ENCODE data around the gene MELK. TPM values are rescaled to one million over a fixed set of nuclear protein-coding genes. Genes with fewer than 3 reads are reported as not detected.
A peak's percentile ranks its signal among the peaks of the same experiment; 100 is the strongest.

Gene MELK
- total and polyA plus RNA-seq, 10 of the 15 experiments (the other 5 are each of a cell fraction or from before 2014, with no cell fraction given): 38.7 to 80.3 (median 51.6) TPM

DNA sequence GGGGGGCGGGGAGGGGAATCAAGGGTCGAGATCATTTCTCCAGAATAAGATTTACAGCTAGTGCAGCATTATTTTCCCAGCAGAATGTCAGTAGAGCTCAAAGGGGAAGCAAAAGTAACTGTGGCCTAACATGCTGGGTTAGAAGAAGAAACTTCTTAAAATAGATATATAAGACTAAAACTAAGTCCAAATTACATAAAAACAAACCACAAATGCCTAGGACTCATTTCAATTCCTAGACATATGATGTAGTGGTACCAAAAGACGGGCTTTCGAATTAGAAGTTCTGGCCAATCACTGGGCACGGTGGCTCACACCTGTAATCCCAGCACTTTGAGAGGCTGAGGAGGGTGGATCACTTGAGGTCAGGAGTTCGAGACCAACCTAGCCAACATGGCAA, 20.8 kb upstream of the MELK start (continued):
- no peak for TF ChIP-seq FOS (IDR thresholded peaks at IDR 0.05; ENCODE audit: borderline replicate concordance, extremely low read depth, insufficient read length)
- TF ChIP-seq STAT1 (conservative IDR thresholded peaks at IDR 0.05): no peak
- TF ChIP-seq ZNF384 (IDR thresholded peaks at IDR 0.05; ENCODE audit: borderline replicate concordance, low read depth, low read length): no peak
- TF ChIP-seq, protein P1, sequence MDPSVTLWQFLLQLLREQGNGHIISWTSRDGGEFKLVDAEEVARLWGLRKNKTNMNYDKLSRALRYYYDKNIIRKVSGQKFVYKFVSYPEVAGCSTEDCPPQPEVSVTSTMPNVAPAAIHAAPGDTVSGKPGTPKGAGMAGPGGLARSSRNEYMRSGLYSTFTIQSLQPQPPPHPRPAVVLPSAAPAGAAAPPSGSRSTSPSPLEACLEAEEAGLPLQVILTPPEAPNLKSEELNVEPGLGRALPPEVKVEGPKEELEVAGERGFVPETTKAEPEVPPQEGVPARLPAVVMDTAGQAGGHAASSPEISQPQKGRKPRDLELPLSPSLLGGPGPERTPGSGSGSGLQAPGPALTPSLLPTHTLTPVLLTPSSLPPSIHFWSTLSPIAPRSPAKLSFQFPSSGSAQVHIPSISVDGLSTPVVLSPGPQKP (IDR thresholded peaks at IDR 0.05; ENCODE audit: low read depth, low read length): no peak
- TF ChIP-seq TBL1XR1 (IDR thresholded peaks at IDR 0.05; ENCODE audit: low read depth, low read length): no peak
- peak; percentile 25; the same call in 1 of the 2 replicates for TF ChIP-seq GATAD2B (conservative IDR thresholded peaks at IDR 0.05; ENCODE audit: low read depth)
- no peak for TF ChIP-seq NR2F1 (conservative IDR thresholded peaks at IDR 0.05)
- TF ChIP-seq MTA2 (IDR thresholded peaks at IDR 0.05; ENCODE audit: low read depth): peak; percentile 43; the same call in 1 of the 2 replicates
- no peak for TF ChIP-seq NR2C1 (IDR thresholded peaks at IDR 0.05)
- no peak for TF ChIP-seq SPI1 (IDR thresholded peaks at IDR 0.05; ENCODE audit: borderline replicate concordance, insufficient read depth, low read depth, low read length)
- TF ChIP-seq, protein P2, sequence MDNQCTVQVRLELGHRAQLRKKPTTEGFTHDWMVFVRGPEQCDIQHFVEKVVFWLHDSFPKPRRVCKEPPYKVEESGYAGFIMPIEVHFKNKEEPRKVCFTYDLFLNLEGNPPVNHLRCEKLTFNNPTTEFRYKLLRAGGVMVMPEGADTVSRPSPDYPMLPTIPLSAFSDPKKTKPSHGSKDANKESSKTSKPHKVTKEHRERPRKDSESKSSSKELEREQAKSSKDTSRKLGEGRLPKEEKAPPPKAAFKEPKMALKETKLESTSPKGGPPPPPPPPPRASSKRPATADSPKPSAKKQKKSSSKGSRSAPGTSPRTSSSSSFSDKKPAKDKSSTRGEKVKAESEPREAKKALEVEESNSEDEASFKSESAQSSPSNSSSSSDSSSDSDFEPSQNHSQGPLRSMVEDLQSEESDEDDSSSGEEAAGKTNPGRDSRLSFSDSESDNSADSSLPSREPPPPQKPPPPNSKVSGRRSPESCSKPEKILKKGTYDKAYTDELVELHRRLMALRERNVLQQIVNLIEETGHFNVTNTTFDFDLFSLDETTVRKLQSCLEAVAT (IDR thresholded peaks at IDR 0.05): no peak
- no peak for TF ChIP-seq ZZZ3 (IDR thresholded peaks at IDR 0.05; ENCODE audit: control insufficient read depth, insufficient read length, low read depth)
- TF ChIP-seq CBX5 (IDR thresholded peaks at IDR 0.05; ENCODE audit: low read depth): no peak
- no peak for TF ChIP-seq CHD4 (IDR thresholded peaks at IDR 0.05)
- TF ChIP-seq, protein P3, sequence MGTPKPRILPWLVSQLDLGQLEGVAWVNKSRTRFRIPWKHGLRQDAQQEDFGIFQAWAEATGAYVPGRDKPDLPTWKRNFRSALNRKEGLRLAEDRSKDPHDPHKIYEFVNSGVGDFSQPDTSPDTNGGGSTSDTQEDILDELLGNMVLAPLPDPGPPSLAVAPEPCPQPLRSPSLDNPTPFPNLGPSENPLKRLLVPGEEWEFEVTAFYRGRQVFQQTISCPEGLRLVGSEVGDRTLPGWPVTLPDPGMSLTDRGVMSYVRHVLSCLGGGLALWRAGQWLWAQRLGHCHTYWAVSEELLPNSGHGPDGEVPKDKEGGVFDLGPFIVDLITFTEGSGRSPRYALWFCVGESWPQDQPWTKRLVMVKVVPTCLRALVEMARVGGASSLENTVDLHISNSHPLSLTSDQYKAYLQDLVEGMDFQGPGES (IDR thresholded peaks at IDR 0.05): no peak
- TF ChIP-seq SMAD1 (IDR thresholded peaks at IDR 0.05; ENCODE audit: low read depth, partially characterized antibody): no peak
- TF ChIP-seq CHD2 (IDR thresholded peaks at IDR 0.05; ENCODE audit: borderline replicate concordance, low read depth, low read length): no peak
- TF ChIP-seq KAT2A (conservative IDR thresholded peaks at IDR 0.05; ENCODE audit: control insufficient read depth, low read depth, low read length): no peak
- TF ChIP-seq, protein P4, sequence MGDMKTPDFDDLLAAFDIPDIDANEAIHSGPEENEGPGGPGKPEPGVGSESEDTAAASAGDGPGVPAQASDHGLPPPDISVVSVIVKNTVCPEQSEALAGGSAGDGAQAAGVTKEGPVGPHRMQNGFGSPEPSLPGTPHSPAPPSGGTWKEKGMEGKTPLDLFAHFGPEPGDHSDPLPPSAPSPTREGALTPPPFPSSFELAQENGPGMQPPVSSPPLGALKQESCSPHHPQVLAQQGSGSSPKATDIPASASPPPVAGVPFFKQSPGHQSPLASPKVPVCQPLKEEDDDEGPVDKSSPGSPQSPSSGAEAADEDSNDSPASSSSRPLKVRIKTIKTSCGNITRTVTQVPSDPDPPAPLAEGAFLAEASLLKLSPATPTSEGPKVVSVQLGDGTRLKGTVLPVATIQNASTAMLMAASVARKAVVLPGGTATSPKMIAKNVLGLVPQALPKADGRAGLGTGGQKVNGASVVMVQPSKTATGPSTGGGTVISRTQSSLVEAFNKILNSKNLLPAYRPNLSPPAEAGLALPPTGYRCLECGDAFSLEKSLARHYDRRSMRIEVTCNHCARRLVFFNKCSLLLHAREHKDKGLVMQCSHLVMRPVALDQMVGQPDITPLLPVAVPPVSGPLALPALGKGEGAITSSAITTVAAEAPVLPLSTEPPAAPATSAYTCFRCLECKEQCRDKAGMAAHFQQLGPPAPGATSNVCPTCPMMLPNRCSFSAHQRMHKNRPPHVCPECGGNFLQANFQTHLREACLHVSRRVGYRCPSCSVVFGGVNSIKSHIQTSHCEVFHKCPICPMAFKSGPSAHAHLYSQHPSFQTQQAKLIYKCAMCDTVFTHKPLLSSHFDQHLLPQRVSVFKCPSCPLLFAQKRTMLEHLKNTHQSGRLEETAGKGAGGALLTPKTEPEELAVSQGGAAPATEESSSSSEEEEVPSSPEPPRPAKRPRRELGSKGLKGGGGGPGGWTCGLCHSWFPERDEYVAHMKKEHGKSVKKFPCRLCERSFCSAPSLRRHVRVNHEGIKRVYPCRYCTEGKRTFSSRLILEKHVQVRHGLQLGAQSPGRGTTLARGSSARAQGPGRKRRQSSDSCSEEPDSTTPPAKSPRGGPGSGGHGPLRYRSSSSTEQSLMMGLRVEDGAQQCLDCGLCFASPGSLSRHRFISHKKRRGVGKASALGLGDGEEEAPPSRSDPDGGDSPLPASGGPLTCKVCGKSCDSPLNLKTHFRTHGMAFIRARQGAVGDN (IDR thresholded peaks at IDR 0.05): no peak
- TF ChIP-seq, protein P5, sequence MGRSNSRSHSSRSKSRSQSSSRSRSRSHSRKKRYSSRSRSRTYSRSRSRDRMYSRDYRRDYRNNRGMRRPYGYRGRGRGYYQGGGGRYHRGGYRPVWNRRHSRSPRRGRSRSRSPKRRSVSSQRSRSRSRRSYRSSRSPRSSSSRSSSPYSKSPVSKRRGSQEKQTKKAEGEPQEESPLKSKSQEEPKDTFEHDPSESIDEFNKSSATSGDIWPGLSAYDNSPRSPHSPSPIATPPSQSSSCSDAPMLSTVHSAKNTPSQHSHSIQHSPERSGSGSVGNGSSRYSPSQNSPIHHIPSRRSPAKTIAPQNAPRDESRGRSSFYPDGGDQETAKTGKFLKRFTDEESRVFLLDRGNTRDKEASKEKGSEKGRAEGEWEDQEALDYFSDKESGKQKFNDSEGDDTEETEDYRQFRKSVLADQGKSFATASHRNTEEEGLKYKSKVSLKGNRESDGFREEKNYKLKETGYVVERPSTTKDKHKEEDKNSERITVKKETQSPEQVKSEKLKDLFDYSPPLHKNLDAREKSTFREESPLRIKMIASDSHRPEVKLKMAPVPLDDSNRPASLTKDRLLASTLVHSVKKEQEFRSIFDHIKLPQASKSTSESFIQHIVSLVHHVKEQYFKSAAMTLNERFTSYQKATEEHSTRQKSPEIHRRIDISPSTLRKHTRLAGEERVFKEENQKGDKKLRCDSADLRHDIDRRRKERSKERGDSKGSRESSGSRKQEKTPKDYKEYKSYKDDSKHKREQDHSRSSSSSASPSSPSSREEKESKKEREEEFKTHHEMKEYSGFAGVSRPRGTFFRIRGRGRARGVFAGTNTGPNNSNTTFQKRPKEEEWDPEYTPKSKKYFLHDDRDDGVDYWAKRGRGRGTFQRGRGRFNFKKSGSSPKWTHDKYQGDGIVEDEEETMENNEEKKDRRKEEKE (IDR thresholded peaks at IDR 0.05): no peak
- TF ChIP-seq YBX1 (IDR thresholded peaks at IDR 0.05): no peak
- TF ChIP-seq ZNF207 (IDR thresholded peaks at IDR 0.05; ENCODE audit: borderline replicate concordance): no peak

Data from GM12878 (cell line).